ENCODE results near the gene KRT9. TPM values are rescaled to one million over a fixed set of nuclear protein-coding genes. Genes with fewer than 3 reads are reported as not detected.
A peak's percentile ranks its signal among the peaks of the same experiment; 100 is the strongest.
"Not testable (repeated sequence)": the region's sequence is repeated elsewhere in the genome, so short reads cannot be mapped to it uniquely, and the experiment has no call there.

KRT9 gene
- total and polyA plus RNA-seq, 2 of the 13 experiments (the other 11 are each of a cell fraction or from before 2014, with no cell fraction given): not detected

DNA sequence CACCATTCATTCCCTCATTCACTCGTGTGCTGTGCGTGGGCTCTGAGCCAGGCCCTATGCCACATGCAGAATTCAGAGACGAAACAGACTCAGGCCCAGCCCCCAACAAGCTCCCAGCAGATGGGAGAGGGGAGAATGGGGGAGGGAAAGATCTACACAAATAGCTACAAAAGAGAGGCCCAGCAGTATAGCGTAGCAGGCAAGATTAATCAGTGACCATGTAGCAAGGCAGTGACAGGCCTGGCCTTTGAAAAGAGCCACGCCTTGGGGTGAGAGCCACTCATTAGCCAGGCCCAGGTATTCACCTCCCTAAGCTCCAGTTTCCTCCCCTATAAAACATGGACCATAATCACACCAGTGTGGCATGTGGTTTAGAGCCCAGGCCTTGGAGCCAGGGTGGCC is 27.4 kb downstream of the KRT9 start (continued):
- TF ChIP-seq, protein P1, sequence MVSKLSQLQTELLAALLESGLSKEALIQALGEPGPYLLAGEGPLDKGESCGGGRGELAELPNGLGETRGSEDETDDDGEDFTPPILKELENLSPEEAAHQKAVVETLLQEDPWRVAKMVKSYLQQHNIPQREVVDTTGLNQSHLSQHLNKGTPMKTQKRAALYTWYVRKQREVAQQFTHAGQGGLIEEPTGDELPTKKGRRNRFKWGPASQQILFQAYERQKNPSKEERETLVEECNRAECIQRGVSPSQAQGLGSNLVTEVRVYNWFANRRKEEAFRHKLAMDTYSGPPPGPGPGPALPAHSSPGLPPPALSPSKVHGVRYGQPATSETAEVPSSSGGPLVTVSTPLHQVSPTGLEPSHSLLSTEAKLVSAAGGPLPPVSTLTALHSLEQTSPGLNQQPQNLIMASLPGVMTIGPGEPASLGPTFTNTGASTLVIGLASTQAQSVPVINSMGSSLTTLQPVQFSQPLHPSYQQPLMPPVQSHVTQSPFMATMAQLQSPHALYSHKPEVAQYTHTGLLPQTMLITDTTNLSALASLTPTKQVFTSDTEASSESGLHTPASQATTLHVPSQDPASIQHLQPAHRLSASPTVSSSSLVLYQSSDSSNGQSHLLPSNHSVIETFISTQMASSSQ (IDR thresholded peaks at IDR 0.05; ENCODE audit: low read depth): peak; percentile 53
- TF ChIP-seq, protein P1 (CRISPR knock-in tag; IDR thresholded peaks at IDR 0.05; ENCODE audit: borderline replicate concordance): peak; percentile 69
- TF ChIP-seq SAP130 (CRISPR knock-in tag; IDR thresholded peaks at IDR 0.05; ENCODE audit: low read depth): peak; percentile 25; the same call in 1 of the 2 replicates
- TF ChIP-seq TOE1 (CRISPR knock-in tag; IDR thresholded peaks at IDR 0.05): no peak
- TF ChIP-seq, protein P2, sequence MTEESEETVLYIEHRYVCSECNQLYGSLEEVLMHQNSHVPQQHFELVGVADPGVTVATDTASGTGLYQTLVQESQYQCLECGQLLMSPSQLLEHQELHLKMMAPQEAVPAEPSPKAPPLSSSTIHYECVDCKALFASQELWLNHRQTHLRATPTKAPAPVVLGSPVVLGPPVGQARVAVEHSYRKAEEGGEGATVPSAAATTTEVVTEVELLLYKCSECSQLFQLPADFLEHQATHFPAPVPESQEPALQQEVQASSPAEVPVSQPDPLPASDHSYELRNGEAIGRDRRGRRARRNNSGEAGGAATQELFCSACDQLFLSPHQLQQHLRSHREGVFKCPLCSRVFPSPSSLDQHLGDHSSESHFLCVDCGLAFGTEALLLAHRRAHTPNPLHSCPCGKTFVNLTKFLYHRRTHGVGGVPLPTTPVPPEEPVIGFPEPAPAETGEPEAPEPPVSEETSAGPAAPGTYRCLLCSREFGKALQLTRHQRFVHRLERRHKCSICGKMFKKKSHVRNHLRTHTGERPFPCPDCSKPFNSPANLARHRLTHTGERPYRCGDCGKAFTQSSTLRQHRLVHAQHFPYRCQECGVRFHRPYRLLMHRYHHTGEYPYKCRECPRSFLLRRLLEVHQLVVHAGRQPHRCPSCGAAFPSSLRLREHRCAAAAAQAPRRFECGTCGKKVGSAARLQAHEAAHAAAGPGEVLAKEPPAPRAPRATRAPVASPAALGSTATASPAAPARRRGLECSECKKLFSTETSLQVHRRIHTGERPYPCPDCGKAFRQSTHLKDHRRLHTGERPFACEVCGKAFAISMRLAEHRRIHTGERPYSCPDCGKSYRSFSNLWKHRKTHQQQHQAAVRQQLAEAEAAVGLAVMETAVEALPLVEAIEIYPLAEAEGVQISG (CRISPR knock-in tag; IDR thresholded peaks at IDR 0.05): no peak
- TF ChIP-seq ZFX (CRISPR knock-in tag; IDR thresholded peaks at IDR 0.05; ENCODE audit: low read depth): peak; percentile 74
- no peak for TF ChIP-seq ATF1 (CRISPR knock-in tag; IDR thresholded peaks at IDR 0.05)
- TF ChIP-seq ZFP36L2 (CRISPR knock-in tag; IDR thresholded peaks at IDR 0.05): no peak

DNA sequence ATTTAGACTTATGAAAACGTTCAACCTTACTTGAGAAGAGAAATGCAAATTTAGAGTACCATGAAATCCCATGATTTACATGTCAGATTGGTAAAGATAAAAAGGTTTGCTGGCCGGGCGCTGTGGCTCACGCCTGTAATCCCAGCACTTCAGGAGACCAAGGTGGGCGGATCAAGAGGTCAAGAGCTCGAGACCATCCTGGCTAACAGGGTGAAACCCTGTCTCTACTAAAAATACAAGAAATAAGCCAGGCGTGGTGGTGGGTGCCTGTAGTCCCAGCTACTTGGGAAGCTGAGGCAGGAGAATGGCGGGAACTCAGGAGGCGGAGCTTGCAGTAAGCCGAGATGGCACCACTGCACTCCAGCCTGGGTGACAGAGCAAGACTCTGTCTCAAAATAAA is 29.1 kb downstream of the KRT9 start:
- intact Hi-C loops (cut with micrococcal nuclease; ENCODE audit: unreplicated experiment): not testable (repeated sequence)

More for the DNA sequence above, 29.1 kb downstream of the KRT9 start:
- H3K27ac ChIP-seq (ENCODE audit: extremely low read length, insufficient read depth, low read length); H3K4me2 ChIP-seq (ENCODE audit: low read depth, low read length); H4K20me1 ChIP-seq (ENCODE audit: insufficient read depth, low read length); FAIRE-seq; H3K9ac ChIP-seq (ENCODE audit: insufficient read depth, low read depth, low read length); CTCF ChIA-PET (ENCODE audit: low intra/inter-chr PET ratio, low total read pairs); BruUV-seq (replicated peaks); H2AFZ ChIP-seq (ENCODE audit: low read length); H3K4me3 ChIP-seq (replicated peaks in 1 of 3; ENCODE audit: insufficient read depth in 1 of 3, low read depth in 2 of 3, low read length in 3 of 3); DNase-seq (ENCODE audit: low spot score); in situ Hi-C loops (cut with HindIII; ENCODE audit: extremely low pct_ligation_motif_present, low pct_unique_long_range_greater_than_20kb); H3K27me3 ChIP-seq (ENCODE audit: control insufficient read depth in 1 of 2, insufficient read depth in 2 of 2, low read length in 2 of 2); ATAC-seq; H3K79me2 ChIP-seq (ENCODE audit: insufficient read depth, low read length); H3K36me3 ChIP-seq (replicated peaks in 1 of 2; ENCODE audit: control insufficient read depth in 1 of 2, insufficient read depth in 2 of 2, low read length in 2 of 2); H3K9me3 ChIP-seq (ENCODE audit: low read length): not testable (repeated sequence)
- peaks cover 57% of the 10 kb centered on the region for H3K4me1 ChIP-seq (ENCODE audit: insufficient read depth, low read length)
- 52% methylated on average over 10 of the region's 10 CpGs for WGBS (ENCODE audit: low lambda C conversion rate)
- POLR2A ChIA-PET: interaction anchor here (1.6 kb wide), 1 partner anchor 14 kb away, joined by 5 read pairs; the partner anchor contains the start of gene KRT19

All from HepG2 (cell line).